Endothelial cell of umbilical vein (primary cell): Measurements from ENCODE around the gene PNPLA5. TPM values are rescaled to one million over a fixed set of nuclear protein-coding genes. Genes with fewer than 3 reads are reported as not detected.

ENCODE experiments used
- BruUV-seq: library from RNA; stranded (reverse); fragments of 400-500 nt; replicated peaks from 2 replicates; lab custom pipeline; 2021; lab: Mats Ljungman, UMichigan
- CTCF ChIA-PET: fragments of 300-600, 350-600 bp; sonication (Branson Sonifier 250); formaldehyde crosslinking; loops from one replicate; lab custom pipeline; 2021; ENCODE audit warnings: antibody characterized with exemption, inconsistent platforms; lab: Charles Lee
- POLR2A ChIA-PET: fragments of 300-600, 350-600 bp; sonication (Branson Sonifier 250); formaldehyde crosslinking; loops from one replicate; lab custom pipeline; 2021; ENCODE audit warnings: antibody characterized with exemption, inconsistent platforms; lab: Charles Lee
- DNase-seq: peaks from one replicate; pipeline ENCODE4 v3.0.0-alpha.2; 2011; ENCODE audit warnings: low read depth, low spot score
- FAIRE-seq: peaks from 2 replicates; lab custom pipeline; 2011; peaks lifted over from hg19 to GRCh38; lab: Jason Lieb, UNC
- H2AFZ ChIP-seq: 2 replicates; pipeline ENCODE4 v1.6.0; 2012; ENCODE audit warnings: low read depth, low read length, control low read depth, inconsistent platforms
- H3K27ac ChIP-seq: 2 replicates; pipeline ENCODE4 v1.5.1; 2011; ENCODE audit warnings: low read depth, mild to moderate bottlenecking, control low read depth, low read length, moderate library complexity; ENCODE audit not compliant: insufficient read depth
- H3K27me3 ChIP-seq, 2 experiments: 2 replicates each; pipeline versions ENCODE4 v1.6.0 to v1.6.1; 2011; ENCODE audit warnings: low read length in 2 of 2, mixed read lengths in 1 of 2; ENCODE audit not compliant: control insufficient read depth in 2 of 2, insufficient read depth in 2 of 2
- H3K36me3 ChIP-seq, 2 experiments: 2 replicates in 1 of 2; 3 replicates in 1 of 2; pipeline ENCODE4 v1.5.1; 2011; ENCODE audit warnings: low read length in 2 of 2, mild to moderate bottlenecking in 1 of 2, moderate library complexity in 1 of 2; ENCODE audit not compliant: control insufficient read depth in 2 of 2, insufficient read depth in 2 of 2; ENCODE audit errors: extremely low read depth in 1 of 2
- H3K4me1 ChIP-seq: 3 replicates; pipeline ENCODE4 v1.5.1; 2011; ENCODE audit warnings: mild to moderate bottlenecking, low read length; ENCODE audit not compliant: control insufficient read depth, insufficient read depth; ENCODE audit errors: extremely low read depth
- H3K4me2 ChIP-seq: 2 replicates; pipeline ENCODE4 v1.6.1; 2011; ENCODE audit warnings: low read length, control low read depth, mixed read lengths; ENCODE audit not compliant: insufficient read depth
- H3K4me3 ChIP-seq, 3 experiments: fragments of 200-600 bp in 1 of 3; sonication (generic), shearing (Covaris generic) in 1 of 3; replicated peaks in 1 of 3; 2 replicates each; pipeline ENCODE4 v1.5.1; 2011 to 2016; ENCODE audit warnings: control low read depth in 3 of 3, low read length in 3 of 3, mild to moderate bottlenecking in 2 of 3, inconsistent platforms in 1 of 3, low read depth in 1 of 3, moderate library complexity in 1 of 3; ENCODE audit not compliant: insufficient read depth in 1 of 3
- H3K79me2 ChIP-seq: 2 replicates; pipeline ENCODE4 v1.6.0; 2012; ENCODE audit warnings: low read length, inconsistent platforms; ENCODE audit not compliant: control insufficient read depth, insufficient read depth
- H3K9ac ChIP-seq: replicated peaks from 2 replicates; pipeline ENCODE3; 2011; ENCODE audit warnings: low read length, control low read depth; ENCODE audit not compliant: insufficient read depth; ENCODE audit errors: extremely low read depth
- H3K9me1 ChIP-seq: replicated peaks from 3 replicates; pipeline ENCODE4 v1.6.0; 2011; ENCODE audit warnings: mild to moderate bottlenecking, low read length; ENCODE audit not compliant: control insufficient read depth, insufficient read depth; ENCODE audit errors: extremely low read depth
- H3K9me3 ChIP-seq: replicated peaks from 2 replicates; pipeline ENCODE4 v1.5.1; 2012; ENCODE audit warnings: low read length, inconsistent platforms; ENCODE audit not compliant: control insufficient read depth, insufficient read depth
- H4K20me1 ChIP-seq: replicated peaks from 2 replicates; pipeline ENCODE3; 2011; ENCODE audit warnings: mild to moderate bottlenecking, low read length; ENCODE audit not compliant: control insufficient read depth, insufficient read depth; ENCODE audit errors: extremely low read depth
- CTCF ChIP-seq, 2 donors: IDR thresholded peaks; 1 replicate in 1 of 2; 2 replicates in 1 of 2; pipeline ENCODE4 v1.5.1; 2011; ENCODE audit warnings: low read length in 2 of 2, mild to moderate bottlenecking in 2 of 2, moderate library complexity in 2 of 2, control low read depth in 1 of 2, inconsistent platforms in 1 of 2, low read depth in 1 of 2; ENCODE audit not compliant: insufficient read depth in 1 of 2; ENCODE audit errors: extremely low read depth in 1 of 2
- EZH2 ChIP-seq: IDR thresholded peaks from 2 replicates; pipeline ENCODE4 v1.6.1; 2012; ENCODE audit warnings: borderline replicate concordance, low read depth, mild to moderate bottlenecking, moderate library complexity, low read length, inconsistent platforms; ENCODE audit not compliant: severe bottlenecking
- FOS ChIP-seq: IDR thresholded peaks from 2 replicates; pipeline ENCODE4 v1.6.1; 2011; ENCODE audit warnings: mild to moderate bottlenecking, low read length, moderate library complexity, borderline replicate concordance; ENCODE audit not compliant: insufficient read depth
- GATA2 ChIP-seq: IDR thresholded peaks from 2 replicates; pipeline ENCODE4 v1.7.0; 2011; ENCODE audit warnings: low read depth, mild to moderate bottlenecking, moderate library complexity, mixed read lengths, low read length; ENCODE audit not compliant: insufficient read length, insufficient read depth
- JUN ChIP-seq: IDR thresholded peaks from 2 replicates; pipeline ENCODE4 v1.6.1; 2011; ENCODE audit warnings: borderline replicate concordance, low read depth; ENCODE audit not compliant: insufficient read length, insufficient read depth
- MAX ChIP-seq: IDR thresholded peaks from 2 replicates; pipeline ENCODE4 v1.6.1; 2011; ENCODE audit not compliant: insufficient read depth, insufficient read length
- MYC ChIP-seq: IDR thresholded peaks from one replicate; pipeline ENCODE4 v1.6.1; 2011; ENCODE audit warnings: mild to moderate bottlenecking, low read depth, low read length
- POLR2A ChIP-seq: IDR thresholded peaks from 2 replicates; pipeline ENCODE4 v1.6.1; 2012; ENCODE audit warnings: low read depth, mild to moderate bottlenecking, control low read depth, low read length
- POLR2AphosphoS5 ChIP-seq: IDR thresholded peaks from 2 replicates; pipeline ENCODE4 v1.6.1; 2012; ENCODE audit warnings: low read depth, mild to moderate bottlenecking, control low read depth, low read length, moderate library complexity; ENCODE audit not compliant: insufficient read depth
- dilution Hi-C: fragments of 300-500 bp; cut with MboI; formaldehyde crosslinking; loops from one replicate; pipeline ENCODE4 v1.15.0; 2019; ENCODE audit warnings: low sequenced_read_pairs; ENCODE audit not compliant: extremely low pct_ligation_motif_present
- intact Hi-C: fragments of 100-400 bp; cut with micrococcal nuclease; formaldehyde crosslinking; loops from one replicate; pipeline ENCODE4 v1.10.0; 2022
- polyA plus RNA-seq, 4 experiments: library from polyadenylated mRNA; depleted of rRNA in 3 of 4; stranded (reverse) in 3 of 4; unstranded in 1 of 4; fragments of >200 nt; gene quantifications; 2 replicates each; pipeline versions ENCODE4 v1.2.1 to v1.2.3, GENCODE V29; 2011 to 2012; ENCODE audit warnings: missing spikeins in 1 of 4
- total RNA-seq: library from RNA; stranded (reverse); gene quantifications from 2 replicates; pipeline ENCODE4 v1.2.3, GENCODE V29; 2021

Gene PNPLA5
- total and polyA plus RNA-seq, 2 donors (not counting 3 experiments of a cell fraction or from before 2014, with no cell fraction given): not detected

GRCh38 chr22:43919106-43919973, 27.5 kb upstream of the PNPLA5 start:
- no peak for TF ChIP-seq CTCF (IDR thresholded peaks at IDR 0.05; ENCODE audit: extremely low read depth in 1 of 2, insufficient read depth in 1 of 2, low read depth in 1 of 2, low read length in 2 of 2)
- no peak for TF ChIP-seq POLR2AphosphoS5
- no peak for TF ChIP-seq EZH2
- TF ChIP-seq MYC: no peak
- TF ChIP-seq JUN: no peak
- no peak for TF ChIP-seq POLR2A
- no peak for TF ChIP-seq MAX
- no peak for TF ChIP-seq FOS
- no peak for TF ChIP-seq GATA2
- DNase-seq (no peak), FAIRE-seq (no peak)
- Histone ChIP-seq H3K27ac (no peak overlapping the region), H3K9ac (no peak overlapping the region), H3K9me1 (no peaks in the 10 kb centered on the region), H4K20me1 (no peaks in the 10 kb centered on the region), H3K4me3 (no peak overlapping the region), H3K36me3 (no peaks in the 10 kb centered on the region), H2AFZ (no peak overlapping the region), H3K27me3 (peaks cover 0 to 3% of the 10 kb centered on the region in 2 experiments), H3K79me2 (no peaks in the 10 kb centered on the region), H3K4me2 (no peak overlapping the region), H3K9me3 (no peaks in the 10 kb centered on the region), H3K4me1 (peaks cover 24% of the 10 kb centered on the region)
- ChIA-PET CTCF (interaction anchor here (1.9 to 2.1 kb wide), 2 partner anchors 27 to 36 kb away, joined by 6 read pairs; no protein-coding TSS in a partner anchor), POLR2A (no interaction called here)
- intact Hi-C loops: no loop called here
- dilution Hi-C loops: no loop called here
- BruUV-seq: no TSS peak
